Islet of Langerhans (tissue), 1 donor: ENCODE data around the gene BICC1.
A peak's percentile ranks its signal among the peaks of the same experiment; 100 is the strongest.

ENCODE experiments used
- FAIRE-seq: peaks from one replicate; lab custom pipeline; 2011; peaks lifted over from hg19 to GRCh38; lab: Jason Lieb, UNC

BICC1 gene

GRCh38 chr10:58608826-58609531, 96.3 kb downstream of the BICC1 start:
- FAIRE-seq, result no peak

DNA sequence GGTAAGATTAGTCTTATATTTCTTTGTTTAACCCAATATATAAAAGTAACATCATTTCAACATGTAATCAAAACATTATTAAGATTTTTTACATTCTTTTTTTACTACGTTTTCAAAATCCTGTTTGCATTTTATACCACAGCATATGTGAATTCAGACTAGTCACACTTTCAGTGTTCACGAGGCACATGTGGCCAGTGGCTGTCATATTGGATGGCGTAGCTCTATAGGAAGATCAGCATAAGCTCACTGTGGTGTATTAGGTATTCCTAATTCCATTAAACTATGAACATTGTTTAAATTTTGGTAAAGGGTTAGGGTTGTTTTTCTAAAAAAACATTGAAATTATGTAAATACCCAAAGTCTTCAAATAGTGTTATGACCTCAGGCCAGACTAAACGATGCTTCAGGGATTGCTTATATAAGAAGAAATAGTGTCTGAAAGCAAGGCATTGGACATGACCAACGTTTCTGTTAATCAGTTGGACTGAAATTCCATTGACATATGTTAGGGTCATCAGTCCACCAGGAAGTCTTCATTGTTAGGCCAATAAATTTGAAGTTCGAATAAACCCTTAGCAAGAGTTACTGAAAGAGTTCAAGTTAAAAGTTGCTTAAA, 97.0 kb downstream of the BICC1 start:
- FAIRE-seq, result no peak

DNA sequence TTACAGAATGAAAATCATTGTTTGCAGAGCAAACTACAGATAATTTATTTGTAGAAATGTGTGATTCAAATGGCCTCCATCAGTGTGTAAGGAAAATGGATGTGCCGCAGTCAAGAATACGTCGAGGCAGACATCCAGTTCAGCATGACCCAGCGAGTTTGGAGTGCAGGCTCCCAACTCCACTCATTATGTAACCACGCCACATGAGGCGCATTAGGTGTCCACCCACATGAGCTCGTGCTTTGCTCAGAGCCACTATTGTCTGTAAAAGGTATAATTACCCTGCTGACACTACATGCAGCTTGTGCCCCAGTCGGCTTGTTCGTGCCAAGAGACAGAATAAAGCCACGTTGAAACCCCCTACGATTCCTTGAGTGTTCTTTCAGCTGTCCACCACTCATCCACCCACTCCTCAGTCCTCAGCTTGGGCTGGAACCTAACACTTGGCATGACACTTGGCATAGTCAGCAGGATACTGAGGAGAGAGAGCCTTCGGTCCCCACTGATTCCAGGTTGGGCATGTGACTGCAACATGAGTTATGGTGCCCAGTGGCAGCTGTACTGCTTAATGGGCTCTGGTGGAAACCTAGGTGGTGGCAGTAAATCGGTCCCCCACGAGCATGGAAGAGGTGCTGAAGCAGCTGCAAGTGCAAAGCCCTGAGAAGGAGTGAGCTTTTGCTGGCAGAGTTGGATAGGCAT, 102.7 kb downstream of the BICC1 start:
- no peak for FAIRE-seq

DNA sequence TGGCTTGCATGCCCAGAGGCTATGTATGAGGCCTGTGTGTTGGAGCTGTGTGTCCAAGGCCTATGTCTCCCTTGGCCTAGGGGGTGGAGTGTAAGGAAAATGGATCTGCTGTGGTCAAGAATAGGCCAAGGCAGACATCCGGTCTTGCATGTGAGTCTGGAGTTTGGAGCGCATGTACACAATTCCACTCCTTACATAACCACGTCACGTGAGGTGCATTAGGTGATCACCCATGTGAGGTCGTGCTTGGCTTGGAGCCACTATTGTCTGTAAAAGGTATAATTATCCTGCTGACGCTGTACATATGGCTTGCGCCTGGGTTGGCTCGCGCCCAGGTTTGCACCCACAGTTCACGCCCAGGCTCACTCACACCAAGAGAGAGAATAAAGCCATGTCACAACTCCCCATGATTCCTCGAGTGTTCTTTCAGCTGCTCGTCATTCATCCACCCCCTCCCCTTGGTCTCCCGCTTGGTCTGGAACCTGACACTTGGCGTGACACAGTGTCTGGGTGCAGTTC, 105.5 kb downstream of the BICC1 start:
- no peak for FAIRE-seq

- no peak for FAIRE-seq
These were observed 108.9 kb downstream of the BICC1 start for GRCh38 chr10:58621379-58622077.

DNA sequence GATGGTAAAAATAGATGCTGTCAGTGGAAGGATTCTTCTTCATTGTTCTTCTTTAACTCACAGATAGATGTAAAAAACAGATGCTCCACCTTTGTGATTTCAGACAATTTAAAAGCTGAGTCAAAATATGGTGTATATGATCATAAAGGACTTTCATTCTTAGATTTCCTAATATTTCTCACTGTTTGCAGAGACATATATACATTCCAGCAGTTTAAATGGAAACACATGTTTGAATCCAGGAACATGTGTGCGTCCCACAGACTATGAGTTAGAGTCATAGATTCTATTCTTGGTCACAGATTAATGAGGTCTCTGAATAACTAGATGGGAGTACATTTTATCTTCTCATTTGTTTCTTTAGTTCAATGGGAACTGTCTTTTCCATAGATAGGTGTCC, 109.6 kb downstream of the BICC1 start:
- no peak for FAIRE-seq

DNA sequence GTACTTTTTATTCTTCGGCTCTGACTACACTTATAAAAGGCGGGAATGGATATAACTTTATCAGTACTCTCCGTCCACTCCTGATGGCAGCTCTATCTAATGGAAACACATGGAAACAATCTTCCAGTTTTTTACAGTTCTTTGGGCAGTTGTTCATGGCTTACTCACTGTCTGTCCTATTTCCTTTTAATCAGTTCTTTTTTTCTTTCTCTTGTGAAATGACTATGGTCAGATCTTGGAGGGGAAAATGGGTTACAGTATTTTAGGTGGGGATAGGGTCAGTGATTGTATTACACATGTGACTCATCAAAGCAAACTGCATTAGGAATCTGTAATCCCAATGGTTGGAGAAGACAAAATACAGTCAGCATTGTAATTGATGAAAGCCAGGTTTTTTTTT, 112.4 kb downstream of the BICC1 start:
- no peak for FAIRE-seq

- FAIRE-seq, result no peak
These were observed 114.7 kb downstream of the BICC1 start for GRCh38 chr10:58627392-58627791.

- no peak for FAIRE-seq
These were observed 119.0 kb downstream of the BICC1 start for GRCh38 chr10:58631715-58632114.

DNA sequence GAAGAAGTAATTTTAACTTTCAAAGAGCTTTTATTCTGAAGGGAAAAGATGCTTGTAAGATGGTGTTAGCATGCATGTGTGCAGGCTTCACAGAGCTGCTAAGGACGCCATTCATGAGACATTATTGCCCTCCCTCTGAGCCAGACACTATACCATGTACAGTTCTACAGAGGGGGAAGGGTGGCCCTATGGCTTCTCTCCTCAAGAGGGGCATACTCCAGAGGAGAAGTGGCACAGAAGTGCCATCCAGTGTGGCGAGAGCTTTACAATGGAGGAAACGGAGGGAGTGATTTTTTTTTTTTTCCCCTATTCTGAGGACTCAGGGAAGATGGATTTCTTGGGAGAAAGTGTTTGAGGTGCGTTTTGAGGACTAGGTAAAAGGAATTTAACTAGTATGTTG, 119.5 kb downstream of the BICC1 start:
- no peak for FAIRE-seq

- FAIRE-seq, result no peak
These were observed 124.7 kb downstream of the BICC1 start for GRCh38 chr10:58637352-58637751.

GRCh38 chr10:58638388-58638787, 125.7 kb downstream of the BICC1 start:
- FAIRE-seq, result no peak

- peak; percentile 96 for FAIRE-seq
These were observed 128.4 kb downstream of the BICC1 start for GRCh38 chr10:58641095-58641531.

DNA sequence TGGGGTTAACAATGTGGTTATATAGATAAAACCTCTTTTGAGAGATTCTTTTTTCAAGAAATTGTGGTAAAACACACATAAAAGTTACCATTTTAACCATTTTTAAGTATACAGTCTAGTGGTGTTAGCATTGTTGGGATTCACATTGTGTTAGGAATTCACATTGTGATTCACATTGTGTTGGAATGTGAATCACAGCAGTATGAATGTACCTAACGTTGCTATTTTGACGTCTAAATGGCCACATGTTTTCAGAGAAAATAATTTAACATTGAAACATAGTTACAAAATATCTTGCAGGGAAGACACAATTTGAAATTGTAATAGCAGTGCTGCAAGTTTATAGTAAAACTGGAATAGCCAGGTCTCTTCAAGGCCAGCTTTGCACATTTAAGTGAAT, 129.0 kb downstream of the BICC1 start:
- no peak for FAIRE-seq

DNA sequence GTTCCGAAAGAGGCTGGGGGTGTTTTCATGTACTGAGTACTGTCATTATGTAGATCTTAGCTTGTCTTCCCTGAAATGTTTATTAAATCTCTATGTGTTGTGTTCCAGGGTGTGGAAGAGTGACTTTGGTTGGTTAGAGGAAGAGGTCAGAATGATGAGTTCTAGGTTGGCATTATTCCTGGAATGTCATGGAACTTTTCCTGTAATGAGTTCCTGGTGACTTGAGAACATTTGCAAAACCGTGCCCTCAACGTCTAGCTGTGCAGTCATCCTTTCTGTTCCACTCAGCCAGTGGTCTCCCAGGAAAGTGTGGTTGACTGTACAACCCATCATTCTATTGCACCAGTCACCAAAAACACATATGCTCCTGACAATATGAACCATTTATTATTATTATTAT, 129.6 kb downstream of the BICC1 start:
- no peak for FAIRE-seq

- no peak for FAIRE-seq
These were observed 130.3 kb downstream of the BICC1 start for GRCh38 chr10:58642916-58643428.

GRCh38 chr10:58644311-58644710, 131.6 kb downstream of the BICC1 start:
- FAIRE-seq, result no peak

DNA sequence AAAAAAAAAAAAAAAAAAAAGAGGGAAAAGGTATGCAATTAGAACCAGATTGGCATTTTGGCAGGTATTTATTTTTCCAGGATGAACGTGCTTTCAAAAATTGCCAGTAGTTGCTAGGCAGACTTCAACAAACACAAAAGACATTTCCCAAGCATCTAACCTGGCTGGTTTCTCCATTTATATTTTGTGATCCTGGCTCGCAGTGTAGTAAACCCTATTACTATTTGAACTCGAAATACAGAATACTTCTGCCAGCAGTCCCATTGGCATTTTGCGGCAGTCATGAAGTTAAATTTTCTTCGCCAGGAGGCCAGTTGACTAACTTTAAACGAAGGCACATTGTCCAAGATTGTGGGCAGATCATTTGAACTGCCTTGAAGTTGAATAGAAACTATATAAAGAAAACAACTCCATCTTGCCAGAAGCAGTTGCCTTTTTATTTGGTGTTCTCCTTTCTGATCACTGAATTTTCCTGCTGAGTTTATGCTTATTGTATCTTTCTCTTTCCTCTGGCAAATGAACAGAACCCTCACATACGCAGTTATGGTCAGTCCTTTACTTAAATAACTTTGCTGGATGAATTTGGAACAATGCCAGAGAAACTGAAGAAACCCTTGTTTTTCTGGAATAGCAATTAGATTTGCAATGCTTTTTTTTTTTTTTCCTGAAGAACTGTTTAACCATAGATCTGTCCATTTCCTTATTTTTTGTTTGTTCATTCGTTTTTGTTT, 132.9 kb downstream of the BICC1 start:
- no peak for FAIRE-seq

DNA sequence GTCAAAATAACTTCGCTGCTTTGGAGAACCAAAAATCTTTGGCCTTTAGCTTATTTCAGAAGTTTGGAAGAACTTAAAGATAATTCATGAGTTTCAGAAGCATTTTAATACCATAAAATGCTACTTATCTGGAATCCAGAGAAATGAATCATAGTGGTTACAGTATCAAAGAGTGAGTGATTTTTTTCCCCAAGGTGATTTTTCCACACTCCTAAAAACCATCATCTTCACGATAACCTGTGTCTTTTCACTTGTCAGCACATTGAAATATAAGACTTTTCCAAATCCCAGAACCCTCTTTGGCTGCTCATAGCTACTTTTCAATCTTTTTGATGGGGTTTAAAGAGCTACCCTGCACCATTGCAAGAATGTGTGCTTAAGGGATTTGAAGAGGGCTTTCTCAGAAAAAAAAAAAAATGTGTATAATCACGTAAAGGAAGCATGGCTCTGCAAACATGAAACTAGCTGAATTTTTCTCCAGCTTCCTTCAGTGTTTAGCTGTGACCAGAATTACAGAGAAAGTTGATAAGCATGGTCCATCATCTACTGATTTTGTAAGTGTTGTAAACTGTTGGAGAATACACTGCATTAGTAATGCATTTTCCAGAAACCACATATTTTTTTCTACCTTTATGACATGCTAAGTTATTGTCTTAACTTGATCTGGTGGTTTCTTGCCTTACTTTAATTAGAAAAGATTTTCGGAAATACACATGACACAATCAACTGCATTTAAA, 134.9 kb downstream of the BICC1 start:
- FAIRE-seq, result no peak

DNA sequence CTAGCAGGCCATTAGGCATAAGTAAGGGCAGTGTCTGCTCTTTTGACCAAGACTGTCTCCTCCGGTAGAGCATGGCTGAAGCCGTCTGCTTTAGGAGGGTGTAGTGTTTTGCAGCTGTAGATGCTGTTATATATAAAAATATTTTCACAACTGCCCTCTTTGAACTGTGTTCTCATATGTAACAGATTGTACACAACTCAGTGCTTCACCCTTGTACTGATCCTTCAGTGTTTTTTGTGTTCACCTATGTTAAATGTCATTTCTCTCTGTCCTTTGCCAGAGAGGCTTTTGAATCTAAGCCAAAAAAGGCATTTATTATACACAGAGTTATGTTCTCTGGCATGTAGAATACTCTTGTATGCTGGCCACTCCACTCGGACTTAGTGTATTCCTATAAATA, 135.5 kb downstream of the BICC1 start:
- no peak for FAIRE-seq

DNA sequence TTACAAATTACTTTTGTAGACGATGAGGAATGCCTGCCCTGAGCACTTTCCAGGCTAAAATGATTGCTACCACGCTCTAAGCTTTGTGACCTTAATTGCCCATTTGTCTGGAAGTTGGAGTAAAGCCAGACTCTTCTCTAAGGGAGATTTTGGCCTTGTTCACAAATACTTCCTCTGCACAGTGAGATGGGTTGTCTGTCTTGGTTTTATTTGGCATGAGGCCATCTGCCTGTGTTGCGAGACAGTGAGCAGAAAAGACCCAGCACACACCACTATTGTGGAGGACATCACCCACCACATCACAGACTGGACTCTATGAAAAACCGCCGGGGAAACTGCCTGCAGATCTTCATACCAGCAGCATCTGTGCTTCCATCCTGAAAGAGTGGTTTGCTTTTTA, 138.4 kb downstream of the BICC1 start:
- FAIRE-seq, result no peak
